ENCODE results near the gene TAS2R60.
"Not testable (repeated sequence)": the region's sequence is repeated elsewhere in the genome, so short reads cannot be mapped to it uniquely, and the experiment has no call there.

The TAS2R60 gene

DNA sequence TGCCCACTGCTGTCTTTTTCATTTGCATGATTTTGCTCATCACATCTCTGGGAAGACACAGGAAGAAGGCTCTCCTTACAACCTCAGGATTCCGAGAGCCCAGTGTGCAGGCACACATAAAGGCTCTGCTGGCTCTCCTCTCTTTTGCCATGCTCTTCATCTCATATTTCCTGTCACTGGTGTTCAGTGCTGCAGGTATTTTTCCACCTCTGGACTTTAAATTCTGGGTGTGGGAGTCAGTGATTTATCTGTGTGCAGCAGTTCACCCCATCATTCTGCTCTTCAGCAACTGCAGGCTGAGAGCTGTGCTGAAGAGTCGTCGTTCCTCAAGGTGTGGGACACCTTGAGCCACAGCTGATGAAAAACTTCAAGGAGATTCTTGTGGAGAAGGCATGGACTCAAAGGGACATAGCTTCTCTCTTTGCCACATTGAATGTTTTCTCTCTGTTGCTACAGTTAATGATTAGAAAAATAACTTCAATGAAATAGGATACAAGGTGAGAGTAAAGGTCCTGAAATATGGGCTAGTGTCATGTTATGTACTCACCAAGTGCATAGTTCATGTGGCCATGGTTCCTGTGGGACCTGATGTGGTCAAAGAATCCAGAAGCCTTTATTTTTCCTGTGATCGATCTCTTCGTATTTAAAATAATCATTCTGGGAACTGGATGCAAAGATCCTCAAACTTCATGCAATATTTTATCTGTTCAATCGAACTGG is 970 bp downstream of the TAS2R60 start:
- FAIRE-seq: no peak

- FAIRE-seq: no peak
These were observed 1.5 kb downstream of the TAS2R60 start for GRCh38 chr7:143444785-143445184.

GRCh38 chr7:143447466-143447865 is 4.2 kb downstream of the TAS2R60 start:
- FAIRE-seq: no peak

DNA sequence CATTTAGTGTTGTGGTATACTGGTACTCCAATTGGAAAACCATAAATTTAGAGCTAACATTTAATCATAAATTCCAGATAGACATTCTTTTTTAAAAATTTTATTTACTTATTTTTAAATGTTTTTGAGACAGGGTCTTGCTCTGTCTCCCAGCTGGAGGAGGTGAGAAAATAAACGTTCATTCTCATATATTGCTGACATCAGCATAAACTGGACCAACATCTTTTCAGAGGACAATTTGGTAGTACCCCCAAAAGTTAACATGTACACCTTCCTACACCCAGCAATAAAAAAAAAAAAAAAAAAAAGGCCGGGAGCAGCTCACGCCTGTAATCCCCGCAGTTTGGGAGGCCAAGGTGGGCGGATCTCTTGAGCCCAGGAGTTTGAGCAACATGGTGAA is 5.2 kb downstream of the TAS2R60 start:
- FAIRE-seq: no peak

DNA sequence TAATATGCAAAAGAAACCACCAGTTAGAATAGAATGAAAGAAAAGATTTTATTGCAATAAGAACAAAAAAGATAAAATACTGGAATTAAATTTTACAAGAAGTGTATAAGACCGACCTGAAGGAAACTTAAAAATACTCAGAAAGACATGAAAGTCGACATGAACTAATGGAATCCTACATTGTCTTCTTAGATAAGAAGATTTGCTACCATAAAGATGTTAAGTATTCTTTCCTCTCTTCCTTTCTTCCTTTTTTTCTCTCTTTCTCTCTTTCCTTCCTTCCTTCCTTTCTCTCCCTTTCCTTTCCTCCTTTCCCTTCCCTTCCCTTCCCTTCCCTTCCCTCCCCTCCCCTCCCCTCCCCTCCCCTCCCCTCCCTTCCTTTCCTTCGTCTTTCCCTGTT is 6.5 kb downstream of the TAS2R60 start:
- FAIRE-seq: no peak

GRCh38 chr7:143451122-143451521 is 7.9 kb downstream of the TAS2R60 start:
- no peak for FAIRE-seq

- no peak for FAIRE-seq
These were observed 8.5 kb downstream of the TAS2R60 start for GRCh38 chr7:143451746-143452145.

DNA sequence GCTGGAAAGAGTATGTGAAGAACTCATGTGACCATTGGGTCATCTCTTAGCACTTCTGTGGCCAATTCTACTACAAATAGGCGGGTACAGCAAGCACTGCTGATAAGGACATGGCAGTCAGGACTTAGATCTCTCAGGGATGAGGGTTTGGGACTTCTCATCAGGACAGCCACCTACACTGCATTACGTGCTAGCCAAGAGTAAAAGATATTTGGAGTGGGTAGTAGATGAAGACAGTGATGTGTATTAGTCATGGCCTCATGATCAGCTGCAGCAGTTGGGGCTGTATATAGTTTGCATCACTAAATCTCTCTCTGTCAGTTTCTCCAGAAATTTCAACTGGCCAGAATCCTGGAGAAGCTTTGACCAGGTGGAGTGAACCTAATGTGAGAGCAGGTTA is 9.2 kb downstream of the TAS2R60 start:
- FAIRE-seq: no peak

- FAIRE-seq: no peak
These were observed 10.9 kb downstream of the TAS2R60 start for GRCh38 chr7:143454091-143454680.

- no peak for FAIRE-seq
These were observed 12.2 kb downstream of the TAS2R60 start for GRCh38 chr7:143455491-143455890.

- no peak for FAIRE-seq
These were observed 12.7 kb downstream of the TAS2R60 start for GRCh38 chr7:143455942-143456341.

DNA sequence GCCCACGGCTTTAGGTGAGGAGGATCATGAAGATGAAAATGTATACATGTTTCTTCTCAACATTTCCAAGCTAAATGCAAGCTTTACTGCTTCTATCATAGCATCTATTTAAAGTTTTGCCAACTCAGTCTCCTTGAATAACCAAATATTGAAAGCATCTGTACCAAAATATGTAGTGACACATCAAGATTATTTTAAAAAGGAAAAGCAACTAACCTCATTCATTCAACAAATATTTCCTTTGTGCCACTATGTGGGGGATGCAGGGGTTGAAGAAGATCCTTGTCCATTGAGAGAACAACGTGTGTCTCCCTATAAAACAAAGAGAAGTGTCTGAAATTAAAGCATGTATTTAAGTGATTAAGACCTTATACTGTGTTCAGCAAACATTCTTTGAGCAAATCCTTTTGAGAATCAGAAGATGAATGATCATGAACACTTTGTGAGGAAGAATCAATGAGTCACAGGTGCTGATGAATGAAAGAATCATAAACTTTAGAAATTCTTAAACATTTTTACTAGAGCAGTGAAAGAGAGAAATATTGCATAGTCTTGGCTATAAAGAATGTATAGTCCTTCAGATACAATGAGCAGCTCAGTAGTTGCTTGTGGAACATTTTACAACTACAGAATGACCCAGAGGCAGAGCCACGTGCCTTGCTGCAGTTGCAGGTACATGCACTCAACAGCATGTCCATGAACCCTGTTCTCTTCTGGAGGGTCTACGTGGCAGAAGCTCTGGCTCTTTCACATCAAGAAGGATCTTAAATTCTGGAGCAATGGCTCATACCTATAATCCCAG is 13.9 kb downstream of the TAS2R60 start:
- FAIRE-seq: no peak

DNA sequence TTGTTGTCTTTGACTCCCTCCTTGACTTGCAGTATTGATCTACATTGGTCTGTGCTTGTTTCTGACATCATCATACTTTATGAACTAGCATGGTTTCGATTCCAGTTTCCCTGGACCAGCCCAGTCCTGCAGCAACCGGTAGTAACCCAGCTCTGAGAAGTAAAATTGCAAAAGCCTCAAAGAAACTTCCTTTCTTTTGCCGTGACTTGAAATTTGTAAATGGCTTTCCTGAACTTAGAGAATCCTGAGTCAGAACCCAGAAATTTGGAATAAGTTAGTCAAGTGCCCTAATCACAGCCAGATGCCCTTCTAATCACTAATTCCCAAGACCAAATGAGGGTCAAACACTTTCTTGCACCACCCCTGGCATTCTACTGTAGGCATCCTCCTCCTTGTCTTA is 15.0 kb downstream of the TAS2R60 start:
- FAIRE-seq: no peak

GRCh38 chr7:143458681-143459080 is 15.4 kb downstream of the TAS2R60 start:
- FAIRE-seq: no peak

GRCh38 chr7:143459359-143459758 is 16.1 kb downstream of the TAS2R60 start:
- FAIRE-seq: no peak

DNA sequence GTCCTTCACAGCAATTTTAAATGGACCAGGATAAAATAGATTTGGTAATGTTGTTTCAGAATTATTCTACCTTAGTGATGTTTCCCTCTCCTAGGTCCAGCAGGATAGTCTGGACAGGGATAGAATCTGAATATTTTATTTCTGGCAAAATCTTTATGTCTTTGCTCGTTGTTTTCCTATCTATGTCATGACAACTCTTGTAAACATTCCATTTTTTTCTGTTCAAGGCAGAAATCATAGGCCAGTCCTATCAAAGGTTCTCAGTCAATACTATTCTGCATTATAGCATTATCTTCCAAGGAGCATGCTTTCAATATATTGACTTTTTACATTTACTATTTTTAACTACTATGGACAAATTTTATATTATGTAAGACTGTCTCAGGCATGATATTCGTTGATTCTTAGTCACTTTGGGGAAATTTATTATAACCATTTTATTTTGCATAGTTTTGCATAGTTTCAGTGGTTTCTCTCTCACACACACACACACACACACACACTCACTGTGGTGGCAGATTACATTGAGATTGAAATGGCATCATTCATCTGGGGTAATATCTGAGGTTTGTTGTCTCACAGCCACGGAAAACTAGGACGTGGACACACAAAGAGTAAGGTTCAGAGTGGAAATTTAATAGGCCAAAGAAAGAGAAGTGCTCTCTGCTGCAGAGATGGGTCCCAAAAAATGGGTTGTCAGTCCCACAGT is 17.2 kb downstream of the TAS2R60 start:
- FAIRE-seq: no peak

DNA sequence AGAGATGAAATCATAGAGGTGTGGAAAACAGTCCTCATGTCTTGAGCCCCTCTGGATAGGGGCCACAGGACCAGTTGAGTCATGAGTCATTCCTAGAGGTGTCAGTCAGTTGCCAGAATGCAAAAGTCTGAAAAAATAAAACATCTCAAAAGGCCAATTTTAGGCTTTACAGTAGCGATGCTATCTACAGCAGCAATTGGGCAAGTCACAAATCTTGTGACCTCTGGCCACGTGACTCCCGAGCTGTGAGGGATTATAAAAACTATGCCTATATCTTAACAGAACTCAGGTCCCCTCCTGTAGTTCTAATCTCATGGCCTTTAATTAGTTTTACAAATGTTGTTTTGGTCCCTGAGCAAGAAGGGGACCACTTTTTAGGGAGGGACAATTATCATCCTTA is 18.8 kb downstream of the TAS2R60 start:
- no peak for FAIRE-seq

GRCh38 chr7:143463556-143463955 is 20.3 kb downstream of the TAS2R60 start:
- FAIRE-seq: no peak

DNA sequence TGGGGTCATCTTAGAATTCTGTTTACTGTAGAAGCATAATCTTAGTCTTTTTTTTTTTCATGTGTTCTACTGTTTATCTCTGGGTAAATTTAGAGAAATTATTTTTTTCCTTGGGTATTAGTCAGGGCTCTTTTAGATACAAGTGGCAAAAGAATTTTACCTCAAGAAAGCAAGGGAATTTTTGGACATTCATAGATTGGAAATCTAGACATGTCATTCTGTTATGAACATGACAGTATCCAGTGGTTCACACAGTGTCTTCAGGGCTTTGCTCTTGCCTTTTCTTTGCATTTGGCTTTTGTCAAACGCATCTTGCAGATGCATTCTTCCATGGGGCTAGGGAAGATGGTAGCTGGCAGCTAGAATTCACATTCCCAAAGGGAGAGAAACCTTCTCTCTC is 20.7 kb downstream of the TAS2R60 start:
- no peak for FAIRE-seq

DNA sequence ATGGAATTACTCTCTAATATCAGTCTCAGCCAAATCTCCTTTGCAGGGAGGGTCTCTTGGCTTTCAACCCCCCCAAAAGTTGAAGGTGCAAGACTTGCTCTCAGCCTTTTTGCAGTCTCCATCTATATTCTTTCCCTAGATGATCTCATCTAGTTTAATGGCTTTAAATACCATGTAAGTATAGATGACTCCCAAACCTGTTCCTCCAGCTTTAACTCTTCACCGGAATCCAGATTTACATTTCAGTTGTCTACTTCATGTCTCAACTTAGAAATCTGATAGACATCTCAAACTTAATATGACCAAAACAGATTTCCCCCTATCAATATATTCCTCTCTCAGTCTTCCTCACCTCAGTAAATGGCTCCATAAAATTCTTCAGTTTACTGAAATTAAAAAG is 24.5 kb downstream of the TAS2R60 start:
- FAIRE-seq: no peak

DNA sequence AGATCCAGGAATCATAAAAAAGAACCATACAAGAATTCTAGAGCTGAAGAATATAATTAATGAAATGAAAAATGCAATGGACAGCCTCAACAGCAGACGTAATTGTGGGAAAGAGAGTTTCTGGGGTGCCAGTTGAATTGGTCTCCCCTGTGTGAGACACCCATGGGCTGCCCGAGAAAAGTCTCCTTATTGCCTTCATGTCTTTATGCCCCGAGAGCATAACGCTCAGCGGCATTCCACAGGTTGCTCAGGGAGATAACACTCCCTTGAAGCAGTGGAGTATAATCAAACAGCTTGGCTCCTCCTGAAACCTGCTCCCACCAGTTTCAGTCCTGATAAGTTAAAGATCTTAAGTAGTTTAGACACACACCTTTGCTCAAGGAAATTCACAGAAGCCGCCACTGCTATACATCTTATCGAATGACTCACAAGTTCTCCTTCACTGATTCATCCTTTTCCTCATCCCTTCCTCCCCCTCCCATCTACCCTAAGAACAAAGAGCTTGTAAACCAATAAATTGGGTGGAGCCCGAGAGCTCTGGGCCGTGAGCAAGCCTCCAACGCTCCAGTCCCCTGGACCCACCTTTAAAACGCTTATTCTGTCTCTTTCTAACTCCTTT is 28.9 kb downstream of the TAS2R60 start:
- not testable (repeated sequence) for FAIRE-seq

DNA sequence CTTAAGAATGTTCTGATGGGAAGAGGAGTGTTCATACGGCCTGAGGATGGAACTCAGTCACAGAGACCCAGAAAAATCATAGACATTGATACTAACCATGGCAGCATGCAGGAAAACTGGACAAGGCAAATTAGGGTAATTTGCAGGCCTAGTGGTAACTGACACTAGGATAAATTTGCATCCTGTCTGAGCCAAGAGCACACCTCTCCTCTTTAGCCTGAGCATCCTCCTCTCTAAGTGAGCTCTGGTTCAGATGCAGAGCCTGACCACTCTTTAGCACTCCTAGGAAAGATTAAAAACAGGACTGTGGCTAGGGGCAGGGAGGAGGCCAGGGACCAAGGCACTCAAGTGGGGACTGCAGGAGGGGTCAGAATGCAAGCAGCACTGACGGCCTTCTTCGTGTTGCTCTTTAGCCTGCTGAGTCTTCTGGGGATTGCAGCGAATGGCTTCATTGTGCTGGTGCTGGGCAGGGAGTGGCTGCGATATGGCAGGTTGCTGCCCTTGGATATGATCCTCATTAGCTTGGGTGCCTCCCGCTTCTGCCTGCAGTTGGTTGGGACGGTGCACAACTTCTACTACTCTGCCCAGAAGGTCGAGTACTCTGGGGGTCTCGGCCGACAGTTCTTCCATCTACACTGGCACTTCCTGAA is 34.4 kb downstream of the TAS2R60 start, which contains the start of gene TAS2R41:
Gene TAS2R41 (plus strand): TSS at position 373 of the 650 bp plus-strand sequence. CDS start 0 bp downstream, at position 373.
- no peak for FAIRE-seq
